Kidney epithelial cell (primary cell): ENCODE results near the gene NAGPA. TPM values are rescaled to one million over a fixed set of nuclear protein-coding genes. Genes with fewer than 3 reads are reported as not detected.

ENCODE experiments used
- DNase-seq: peaks from one replicate; pipeline ENCODE4 v3.0.0-alpha.2; 2010; ENCODE audit warnings: low read depth
- H3K27me3 ChIP-seq: 2 replicates; pipeline ENCODE4 v1.6.0; 2011; ENCODE audit warnings: low read length; ENCODE audit not compliant: control insufficient read depth, insufficient read depth
- H3K36me3 ChIP-seq: 2 replicates; pipeline ENCODE4 v1.5.1; 2011; ENCODE audit warnings: low read length; ENCODE audit not compliant: control insufficient read depth, insufficient read depth
- H3K4me3 ChIP-seq: 2 replicates; pipeline ENCODE4 v1.5.1; 2011; ENCODE audit warnings: low read depth, mild to moderate bottlenecking, control low read depth, low read length
- CTCF ChIP-seq: IDR thresholded peaks from 2 replicates; pipeline ENCODE4 v1.5.1; 2011; ENCODE audit warnings: mild to moderate bottlenecking, moderate library complexity, low read length, control low read depth, inconsistent platforms; ENCODE audit not compliant: insufficient read depth, poor library complexity, severe bottlenecking
- total RNA-seq: library from RNA; depleted of rRNA; stranded (reverse); fragments of >200 nt; gene quantifications from 2 replicates; pipeline ENCODE4 v1.2.3, GENCODE V29; 2015

The NAGPA gene
- total RNA-seq, 1 donor from 2014 or later = 40.0 TPM

- Histone ChIP-seq H3K36me3 (no peaks in the 10 kb centered on the region), H3K4me3 (no peak overlapping the region), H3K27me3 (peaks cover 9% of the 10 kb centered on the region)
- TF ChIP-seq CTCF = no peak
- DNase-seq = no peak
Measured at GRCh38 chr16:5069854-5070253, 36.1 kb upstream of the NAGPA start.

GRCh38 chr16:5069048-5069447 lies 35.3 kb upstream of the NAGPA start:
- no peaks in the 10 kb centered on the region for H3K36me3 ChIP-seq
- TF ChIP-seq CTCF = no peak
- no peak for DNase-seq

GRCh38 chr16:5066511-5066910 lies 32.8 kb upstream of the NAGPA start:
- DNase-seq = no peak
- H3K36me3 ChIP-seq = no peaks in the 10 kb centered on the region
- no peak for TF ChIP-seq CTCF
- peaks cover 20% of the 10 kb centered on the region for H3K27me3 ChIP-seq
- H3K4me3 ChIP-seq = no peak overlapping the region

More at GRCh38 chr16:5069048-5069447, 35.3 kb upstream of the NAGPA start:
- no peak overlapping the region for H3K4me3 ChIP-seq
- H3K27me3 ChIP-seq = peaks cover 12% of the 10 kb centered on the region

GRCh38 chr16:5065813-5066212 lies 32.1 kb upstream of the NAGPA start, which contains the start of gene C16orf89:
TSS of gene C16orf89 (minus strand) at chr16:5065956. CDS start at chr16:5065908, 48 bp downstream.
- H3K4me3 ChIP-seq = no peak within 1 kb of the TSS
- peaks cover 20% of the 10 kb centered on the region for H3K27me3 ChIP-seq
- TF ChIP-seq CTCF = no peak
- no peaks in the 10 kb centered on the region for H3K36me3 ChIP-seq
- DNase-seq = no peak

- Histone ChIP-seq H3K36me3 (no peaks in the 10 kb centered on the region), H3K27me3 (peaks cover 20% of the 10 kb centered on the region), H3K4me3 (no peak overlapping the region)
- no peak for DNase-seq
- TF ChIP-seq CTCF = no peak
Measured at GRCh38 chr16:5065326-5065725, 31.6 kb upstream of the NAGPA start.

GRCh38 chr16:5064915-5065314 lies 31.2 kb upstream of the NAGPA start:
- H3K4me3 ChIP-seq = no peak overlapping the region
- no peak for TF ChIP-seq CTCF
- no peak for DNase-seq
- H3K36me3 ChIP-seq = no peaks in the 10 kb centered on the region
- H3K27me3 ChIP-seq = peaks cover 20% of the 10 kb centered on the region
